ENCODE results near the gene CCDC40. TPM values are rescaled to one million over a fixed set of nuclear protein-coding genes. Genes with fewer than 3 reads are reported as not detected.

The CCDC40 gene
- total RNA-seq, 6 experiments from 2014 or later = 1.7 to 3.1 (median 2.1) TPM

- H3K27me3 ChIP-seq = no peaks in the 10 kb centered on the region
- ATAC-seq = peak; percentile 17 to 48 (median 32)
- no peak for DNase-seq
- no peaks in the 10 kb centered on the region for H3K9me3 ChIP-seq
- peak overlapping the region; percentile 46 to 55 (median 47) for H3K4me3 ChIP-seq
- H3K4me1 ChIP-seq = peaks cover 0 to 16% (median 2%) of the 10 kb centered on the region in 4 donors
- intact Hi-C loops (cut with DNase I) = no loop called here
- no peaks in the 10 kb centered on the region for H3K36me3 ChIP-seq
- 46% methylated on average over 4 of the region's 15 CpGs for WGBS (ENCODE audit: insufficient coverage, low coverage, low lambda C conversion rate, missing lambda C conversion rate)
- TF ChIP-seq POLR2A (IDR thresholded peaks at IDR 0.05) (no peak), CTCF (IDR thresholded peaks at IDR 0.05) (no peak)
- H3K27ac ChIP-seq = peak overlapping the region; percentile 85 to 100 (median 98)
Observed at GRCh38 chr17:80070375-80071115, 34.1 kb downstream of the CCDC40 start.

GRCh38 chr17:80071116-80071841 lies 34.8 kb downstream of the CCDC40 start:
- no peaks in the 10 kb centered on the region for H3K36me3 ChIP-seq
- DNase-seq = peak; percentile 68 to 88 (median 86)
- peak overlapping the region; percentile 85 to 100 (median 98) for H3K27ac ChIP-seq
- WGBS (ENCODE audit: insufficient coverage, low coverage, low lambda C conversion rate, missing lambda C conversion rate) = 23% methylated on average over 13 of the region's 20 CpGs
- H3K4me3 ChIP-seq = peak overlapping the region; percentile 46 to 55 (median 47)
- TF ChIP-seq POLR2A (IDR thresholded peaks at IDR 0.05) (peak; percentile 38), CTCF (IDR thresholded peaks at IDR 0.05) (no peak)
- no peaks in the 10 kb centered on the region for H3K9me3 ChIP-seq
- H3K4me1 ChIP-seq = peaks cover 0 to 16% (median 2%) of the 10 kb centered on the region in 4 donors
- H3K27me3 ChIP-seq = no peaks in the 10 kb centered on the region
- ATAC-seq = peak; percentile 66 to 85 (median 80)
- intact Hi-C loops (cut with DNase I) = no loop called here

- intact Hi-C loops (cut with DNase I) = no loop called here
- Histone ChIP-seq H3K9me3 (no peaks in the 10 kb centered on the region), H3K36me3 (no peaks in the 10 kb centered on the region), H3K27ac (peak overlapping the region in 1 of 3 donors; percentile 85), H3K4me1 (peaks cover 0 to 16% (median 2%) of the 10 kb centered on the region in 4 donors), H3K27me3 (no peaks in the 10 kb centered on the region), H3K4me3 (no peak overlapping the region)
- DNase-seq (no peak), ATAC-seq (no peak)
- TF ChIP-seq CTCF (IDR thresholded peaks at IDR 0.05) (no peak), POLR2A (IDR thresholded peaks at IDR 0.05) (no peak)
- WGBS (ENCODE audit: insufficient coverage, low coverage, low lambda C conversion rate, missing lambda C conversion rate) = 97% methylated on average over 6 of the region's 6 CpGs
Observed at GRCh38 chr17:80072410-80072809, 36.0 kb downstream of the CCDC40 start.

- no peak overlapping the region for H3K4me3 ChIP-seq
- no peak overlapping the region for H3K27ac ChIP-seq
- no peak for TF ChIP-seq POLR2A (IDR thresholded peaks at IDR 0.05)
- TF ChIP-seq CTCF (IDR thresholded peaks at IDR 0.05) = no peak
- no peaks in the 10 kb centered on the region for H3K27me3 ChIP-seq
- peaks cover 0 to 6% (median 0%) of the 10 kb centered on the region in 4 donors for H3K4me1 ChIP-seq
- H3K36me3 ChIP-seq = no peaks in the 10 kb centered on the region
- WGBS (ENCODE audit: insufficient coverage, low coverage, low lambda C conversion rate, missing lambda C conversion rate) = 91% methylated on average over 6 of the region's 6 CpGs
- no peak for ATAC-seq
- no peak for DNase-seq
- no peaks in the 10 kb centered on the region for H3K9me3 ChIP-seq
- intact Hi-C loops (cut with DNase I) = loop anchor here in 1 of 2 donors (10.0 kb wide), 1 partner anchor 175 kb away; no protein-coding TSS in a partner anchor
Observed at GRCh38 chr17:80080081-80080480, 43.6 kb downstream of the CCDC40 start.
